H1 (cell line): ENCODE results near the gene KCNQ1.

Experiments
- BRCA1 ChIP-seq: IDR thresholded peaks from 2 replicates; pipeline ENCODE4 v1.6.1; 2012; ENCODE audit warnings: low read depth, low read length, improper control_type of control experiment
- CREB1 ChIP-seq: IDR thresholded peaks from 2 replicates; pipeline ENCODE4 v1.6.1; 2012; ENCODE audit warnings: inconsistent platforms
- EP300 ChIP-seq, 2 experiments: IDR thresholded peaks; 1 replicate in 1 of 2; 2 replicates in 1 of 2; pipeline ENCODE4 v1.6.1; 2011 to 2012; ENCODE audit warnings: low read depth in 2 of 2, low read length in 2 of 2, mild to moderate bottlenecking in 2 of 2, borderline replicate concordance in 1 of 2, inconsistent platforms in 1 of 2, moderate library complexity in 1 of 2
- EZH2 ChIP-seq: fragments of 200-600 bp; sonication (generic); IDR thresholded peaks from 2 replicates; pipeline ENCODE4 v1.7.1; 2012; ENCODE audit warnings: low read depth, mild to moderate bottlenecking, moderate library complexity, low read length, inconsistent platforms; ENCODE audit not compliant: severe bottlenecking
- GABPA ChIP-seq: IDR thresholded peaks from 2 replicates; pipeline ENCODE4 v1.6.1; 2011; ENCODE audit warnings: mild to moderate bottlenecking, low read length, moderate library complexity, borderline replicate concordance; ENCODE audit not compliant: insufficient read depth
- JUND ChIP-seq: IDR thresholded peaks from 2 replicates; pipeline ENCODE4 v1.6.1; 2011; ENCODE audit warnings: mild to moderate bottlenecking, improper control_type of control experiment, low read length
- MAFK ChIP-seq: IDR thresholded peaks from 2 replicates; pipeline ENCODE4 v1.6.1; 2012; ENCODE audit warnings: low read depth, mild to moderate bottlenecking, improper control_type of control experiment, low read length
- POLR2A ChIP-seq, 2 experiments: IDR thresholded peaks; 1 replicate in 1 of 2; 2 replicates in 1 of 2; pipeline ENCODE4 v1.6.1; 2011; ENCODE audit warnings: low read depth in 2 of 2, low read length in 2 of 2, mild to moderate bottlenecking in 2 of 2; ENCODE audit errors: control extremely low read depth in 1 of 2
- RAD21 ChIP-seq, 2 experiments: IDR thresholded peaks in 1 of 2; conservative IDR thresholded peaks in 1 of 2; 2 replicates each; pipeline ENCODE4 v1.6.1; 2011; ENCODE audit warnings: low read depth in 2 of 2, low read length in 2 of 2, improper control_type of control experiment in 1 of 2, inconsistent platforms in 1 of 2, mild to moderate bottlenecking in 1 of 2, moderate library complexity in 1 of 2
- RFX5 ChIP-seq: IDR thresholded peaks from 2 replicates; pipeline ENCODE4 v1.6.1; 2011; ENCODE audit warnings: low read depth, low read length, improper control_type of control experiment, borderline replicate concordance
- SP2 ChIP-seq: IDR thresholded peaks from 2 replicates; pipeline ENCODE4 v1.6.1; 2012; ENCODE audit warnings: mild to moderate bottlenecking, low read length, inconsistent platforms
- YY1 ChIP-seq: IDR thresholded peaks from 2 replicates; pipeline ENCODE4 v1.6.1; 2011; ENCODE audit warnings: low read depth, mild to moderate bottlenecking, low read length
- TF ChIP-seq, protein P1 (sequence below), 3 experiments: IDR thresholded peaks; 1 replicate in 2 of 3; 2 replicates in 1 of 3; pipeline versions ENCODE4 v1.5.1 to v1.6.1; 2011; ENCODE audit warnings: low read length in 3 of 3, mild to moderate bottlenecking in 3 of 3, inconsistent platforms in 2 of 3, low read depth in 1 of 3, moderate library complexity in 1 of 3; ENCODE audit not compliant: insufficient read depth in 1 of 3; ENCODE audit errors: control extremely low read depth in 1 of 3
- TF ChIP-seq, protein P2 (sequence below): IDR thresholded peaks from 2 replicates; pipeline ENCODE4 v1.6.1; 2012; ENCODE audit warnings: inconsistent platforms

DNA sequence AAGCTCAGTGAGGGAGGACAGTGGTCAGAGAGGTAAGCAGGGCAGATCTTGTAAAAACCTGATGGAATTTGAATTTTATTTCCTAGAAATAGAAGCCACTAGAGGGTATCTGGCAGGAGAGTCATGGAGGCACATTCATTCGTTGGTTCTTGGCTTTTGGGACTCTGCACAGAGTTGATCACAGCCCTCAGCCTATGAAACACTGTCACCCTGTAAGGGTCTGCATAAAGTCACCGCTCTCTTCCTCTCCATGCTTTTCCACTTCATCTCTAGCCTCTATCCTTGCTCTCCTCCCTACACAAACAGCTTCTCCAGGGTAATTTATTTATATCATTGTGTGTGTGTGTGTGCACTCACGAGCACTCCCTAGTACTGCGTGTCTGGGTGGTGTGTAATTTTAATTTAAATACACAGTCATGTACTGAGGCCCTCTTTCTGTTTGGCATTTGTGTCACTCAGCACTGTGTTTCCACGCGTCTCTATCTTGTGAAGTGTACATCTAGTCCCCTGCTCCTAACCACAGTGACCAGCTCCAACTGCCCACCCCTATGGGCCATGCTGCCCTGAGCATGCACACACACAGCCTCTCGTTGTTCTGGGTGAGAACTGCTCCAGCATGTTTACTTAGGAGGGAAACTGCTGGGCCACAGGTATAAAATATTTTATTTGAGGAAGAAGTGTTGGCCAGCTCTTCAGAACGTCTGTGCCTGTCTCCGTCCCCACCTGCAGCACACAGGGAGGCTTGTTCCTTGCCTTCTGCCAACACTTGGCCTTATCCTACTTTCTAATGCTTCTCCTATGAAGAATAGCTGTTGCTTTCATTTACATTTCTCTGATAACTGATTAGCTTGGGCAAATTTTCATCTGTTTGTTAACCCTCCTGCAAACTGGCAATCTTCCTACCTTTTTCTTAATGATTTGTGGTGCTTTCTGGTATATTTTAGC is 250.5 kb downstream of the KCNQ1 start:
- TF ChIP-seq GABPA (no peak), EZH2 (no peak), POLR2A (IDR thresholded peaks at IDR 0.05; ENCODE audit: control extremely low read depth in 1 of 2, low read depth in 2 of 2, low read length in 2 of 2) (no peak), EP300 (IDR thresholded peaks at IDR 0.05; ENCODE audit: borderline replicate concordance in 1 of 2, low read depth in 2 of 2, low read length in 2 of 2) (no peak), JUND (no peak), SP2 (no peak), MAFK (no peak), RFX5 (no peak), RAD21 (IDR thresholded peaks at IDR 0.05 in 1 of 2, conservative IDR thresholded peaks at IDR 0.05 in 1 of 2; ENCODE audit: low read depth in 2 of 2, low read length in 2 of 2) (no peak), YY1 (no peak), BRCA1 (no peak), CREB1 (no peak)
- TF ChIP-seq, protein P1, sequence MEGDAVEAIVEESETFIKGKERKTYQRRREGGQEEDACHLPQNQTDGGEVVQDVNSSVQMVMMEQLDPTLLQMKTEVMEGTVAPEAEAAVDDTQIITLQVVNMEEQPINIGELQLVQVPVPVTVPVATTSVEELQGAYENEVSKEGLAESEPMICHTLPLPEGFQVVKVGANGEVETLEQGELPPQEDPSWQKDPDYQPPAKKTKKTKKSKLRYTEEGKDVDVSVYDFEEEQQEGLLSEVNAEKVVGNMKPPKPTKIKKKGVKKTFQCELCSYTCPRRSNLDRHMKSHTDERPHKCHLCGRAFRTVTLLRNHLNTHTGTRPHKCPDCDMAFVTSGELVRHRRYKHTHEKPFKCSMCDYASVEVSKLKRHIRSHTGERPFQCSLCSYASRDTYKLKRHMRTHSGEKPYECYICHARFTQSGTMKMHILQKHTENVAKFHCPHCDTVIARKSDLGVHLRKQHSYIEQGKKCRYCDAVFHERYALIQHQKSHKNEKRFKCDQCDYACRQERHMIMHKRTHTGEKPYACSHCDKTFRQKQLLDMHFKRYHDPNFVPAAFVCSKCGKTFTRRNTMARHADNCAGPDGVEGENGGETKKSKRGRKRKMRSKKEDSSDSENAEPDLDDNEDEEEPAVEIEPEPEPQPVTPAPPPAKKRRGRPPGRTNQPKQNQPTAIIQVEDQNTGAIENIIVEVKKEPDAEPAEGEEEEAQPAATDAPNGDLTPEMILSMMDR (IDR thresholded peaks at IDR 0.05; ENCODE audit: control extremely low read depth in 1 of 3, insufficient read depth in 1 of 3, low read depth in 1 of 3, low read length in 3 of 3): no peak
- TF ChIP-seq, protein P2, sequence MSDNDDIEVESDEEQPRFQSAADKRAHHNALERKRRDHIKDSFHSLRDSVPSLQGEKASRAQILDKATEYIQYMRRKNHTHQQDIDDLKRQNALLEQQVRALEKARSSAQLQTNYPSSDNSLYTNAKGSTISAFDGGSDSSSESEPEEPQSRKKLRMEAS: no peak
